NT2/D1 (cell line): ENCODE measurements around the gene MRPL58.
"Not testable (repeated sequence)": the region's sequence is repeated elsewhere in the genome, so short reads cannot be mapped to it uniquely, and the experiment has no call there.

Experiments
- DNase-seq: peaks from one replicate; pipeline ENCODE4 v3.0.0-alpha.2; 2011; ENCODE audit warnings: low read depth, low spot score
- H3K27me3 ChIP-seq: 2 replicates; pipeline ENCODE4 v1.6.0; 2011; ENCODE audit warnings: mild to moderate bottlenecking; ENCODE audit not compliant: insufficient read length, insufficient read depth
- H3K36me3 ChIP-seq: 2 replicates; pipeline ENCODE4 v1.6.1; 2011; ENCODE audit warnings: mild to moderate bottlenecking, low read length, mixed read lengths; ENCODE audit not compliant: insufficient read depth, insufficient read length
- H3K4me1 ChIP-seq: 2 replicates; pipeline ENCODE4 v1.5.1; 2011; ENCODE audit not compliant: insufficient read depth, insufficient read length
- H3K4me3 ChIP-seq: 2 replicates; pipeline ENCODE4 v1.5.1; 2011; ENCODE audit warnings: low read depth; ENCODE audit not compliant: insufficient read length
- H3K9ac ChIP-seq: 2 replicates; pipeline ENCODE4 v1.6.0; 2011; ENCODE audit warnings: low read depth; ENCODE audit not compliant: insufficient read length
- H3K9me3 ChIP-seq: 2 replicates; pipeline ENCODE4 v1.5.1; 2011; ENCODE audit warnings: mild to moderate bottlenecking, low read length; ENCODE audit not compliant: insufficient read depth
- SUZ12 ChIP-seq: IDR thresholded peaks from 2 replicates; pipeline ENCODE4 v1.6.1; 2011; ENCODE audit not compliant: insufficient read length, insufficient read depth; ENCODE audit errors: extremely low read depth
- YY1 ChIP-seq: IDR thresholded peaks from 2 replicates; pipeline ENCODE4 v1.6.1; 2011; ENCODE audit not compliant: insufficient read length, insufficient read depth
- ZNF274 ChIP-seq: IDR thresholded peaks from 2 replicates; pipeline ENCODE4 v1.6.1; 2011; ENCODE audit warnings: mild to moderate bottlenecking, low read depth, low read length

MRPL58 gene

DNA sequence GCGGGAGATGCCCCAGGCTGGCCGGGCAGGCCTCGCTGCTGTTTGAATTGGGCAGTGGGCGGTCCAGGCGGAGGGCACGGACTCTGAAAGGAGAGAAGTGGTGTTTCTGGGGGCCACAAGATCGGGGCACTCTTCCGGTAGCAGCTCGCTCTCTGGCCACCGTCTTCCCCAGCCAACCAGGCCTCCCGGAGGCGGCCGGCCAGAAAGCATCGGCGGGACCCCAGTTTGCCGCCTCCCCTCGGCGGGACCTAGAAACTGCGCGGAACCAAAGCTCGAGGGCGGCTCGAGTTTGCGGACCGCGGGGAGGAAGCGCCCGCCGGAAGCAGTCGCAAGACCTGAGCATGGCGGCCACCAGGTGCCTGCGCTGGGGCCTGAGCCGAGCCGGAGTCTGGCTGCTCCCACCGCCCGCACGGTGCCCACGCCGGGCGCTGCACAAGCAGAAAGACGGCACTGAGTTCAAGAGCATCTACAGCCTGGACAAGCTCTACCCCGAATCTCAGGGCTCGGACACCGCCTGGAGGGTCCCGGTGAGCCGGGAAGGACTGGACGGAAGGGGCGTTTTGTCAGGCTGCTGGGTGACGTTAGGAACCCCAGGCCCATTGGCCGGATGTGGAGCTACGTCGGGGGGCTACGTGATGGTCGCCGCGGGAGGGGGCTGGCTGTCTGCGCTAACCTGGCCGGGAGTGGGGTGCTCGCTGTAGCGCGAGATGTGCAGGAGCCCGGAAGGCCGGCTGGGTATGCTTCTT lies at the start of gene MRPL58:
TSS of gene MRPL58 (plus strand) at position 325 of the 746 bp plus-strand sequence. CDS start at position 342, 17 bp downstream.
- Histone ChIP-seq H3K27me3 (no peaks in the 10 kb centered on the region), H3K9ac (peak within 1 kb of the TSS; percentile 96), H3K4me1 (no peaks in the 10 kb centered on the region), H3K36me3 (peaks cover 19% of the 10 kb centered on the region), H3K9me3 (no peaks in the 10 kb centered on the region), H3K4me3 (peak within 1 kb of the TSS; percentile 90)
- peak; percentile 81 for DNase-seq
- TF ChIP-seq ZNF274, result no peak
- no peak for TF ChIP-seq SUZ12
- TF ChIP-seq YY1, result peak; percentile 80

DNA sequence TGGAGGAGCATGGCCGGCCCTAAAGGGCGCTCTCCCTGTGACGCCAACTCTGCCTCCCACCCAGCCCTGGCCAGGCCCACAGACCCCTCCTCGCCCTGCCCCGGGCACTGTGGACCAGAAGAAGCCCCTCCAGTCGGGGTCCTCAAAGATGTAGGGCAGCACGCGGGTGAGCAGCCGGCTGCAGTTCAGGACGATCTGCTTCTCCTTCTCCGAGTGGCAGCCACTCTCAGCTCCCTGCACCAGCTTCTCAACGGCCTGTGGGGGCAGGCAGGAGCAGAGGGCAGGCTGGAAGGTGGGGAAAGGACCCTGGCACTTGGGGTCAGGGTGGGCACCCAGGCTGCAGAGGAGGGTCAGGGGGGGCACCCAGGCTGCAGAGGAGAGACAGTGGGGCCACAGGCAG lies 48.8 kb upstream of the MRPL58 start:
- no peak for TF ChIP-seq YY1
- TF ChIP-seq ZNF274, result no peak
- TF ChIP-seq SUZ12, result no peak
- DNase-seq, result no peak
- Histone ChIP-seq H3K4me1 (peaks cover 6% of the 10 kb centered on the region), H3K9ac (peak overlapping the region; percentile 44), H3K36me3 (no peaks in the 10 kb centered on the region), H3K27me3 (peaks cover 19% of the 10 kb centered on the region), H3K4me3 (no peak overlapping the region), H3K9me3 (no peaks in the 10 kb centered on the region)

DNA sequence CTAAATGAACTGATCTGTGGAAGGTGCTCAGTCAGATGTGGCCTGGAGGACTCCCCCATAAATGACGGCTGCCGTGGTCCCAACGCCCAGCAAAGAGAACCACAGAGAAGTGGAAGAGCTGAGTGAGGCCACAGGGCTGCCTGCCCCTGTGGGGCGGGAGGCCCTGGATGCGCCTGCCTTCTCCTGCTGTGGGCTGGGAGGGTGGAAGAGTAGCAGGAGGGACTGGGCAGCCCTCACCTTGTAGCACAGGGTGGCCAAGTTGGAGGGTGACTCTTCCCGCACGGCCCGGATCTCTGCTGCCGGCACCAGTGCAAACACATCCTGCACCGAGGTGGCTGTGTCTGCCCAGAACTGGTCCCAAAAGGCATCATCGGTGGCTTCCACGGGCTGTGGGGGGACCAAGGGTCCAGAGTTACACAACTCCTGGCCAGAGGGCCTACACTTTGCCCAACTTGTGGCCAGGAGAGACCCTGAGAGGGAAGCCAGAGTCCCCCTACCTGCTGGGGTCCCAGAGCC lies 48.2 kb upstream of the MRPL58 start:
- peaks cover 13% of the 10 kb centered on the region for H3K27me3 ChIP-seq
- DNase-seq, result no peak
- no peaks in the 10 kb centered on the region for H3K9me3 ChIP-seq
- no peak overlapping the region for H3K9ac ChIP-seq
- H3K36me3 ChIP-seq, result no peaks in the 10 kb centered on the region
- H3K4me3 ChIP-seq, result no peak overlapping the region
- H3K4me1 ChIP-seq, result peaks cover 6% of the 10 kb centered on the region
- TF ChIP-seq ZNF274, result no peak
- no peak for TF ChIP-seq SUZ12
- no peak for TF ChIP-seq YY1

DNA sequence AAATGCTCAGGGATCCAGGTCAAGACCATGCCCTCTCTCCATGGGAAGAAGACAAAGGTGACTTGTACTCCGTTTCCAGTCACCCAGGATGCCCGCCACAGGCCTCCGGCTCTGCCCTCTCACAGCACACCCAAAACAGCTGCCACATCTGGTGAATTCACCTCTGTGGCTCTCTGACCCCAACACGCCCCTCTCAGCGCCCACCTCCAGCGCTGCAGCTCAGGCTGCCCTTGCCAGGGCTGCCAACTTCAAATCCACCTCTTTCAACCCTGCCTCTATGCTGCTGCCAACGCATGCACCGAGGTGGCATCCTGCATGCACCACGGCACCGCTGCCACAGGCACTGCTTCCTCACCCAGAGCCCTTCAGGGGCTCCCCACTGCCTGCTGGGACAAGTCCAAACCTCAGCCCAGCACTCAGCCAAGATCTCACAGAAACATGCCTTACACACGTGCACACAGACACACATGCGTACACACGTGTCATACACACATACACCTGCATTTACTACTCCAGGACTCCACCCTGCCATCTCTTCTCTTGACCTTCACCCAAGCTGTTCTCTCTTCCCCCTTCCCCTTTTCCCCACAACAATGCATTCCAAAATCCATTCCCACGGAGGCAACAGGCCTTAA lies 47.4 kb upstream of the MRPL58 start:
- H3K36me3 ChIP-seq, result no peaks in the 10 kb centered on the region
- H3K9me3 ChIP-seq, result no peaks in the 10 kb centered on the region
- no peak overlapping the region for H3K4me3 ChIP-seq
- no peak overlapping the region for H3K9ac ChIP-seq
- no peak for DNase-seq
- peaks cover 7% of the 10 kb centered on the region for H3K27me3 ChIP-seq
- H3K4me1 ChIP-seq, result peaks cover 6% of the 10 kb centered on the region
- TF ChIP-seq ZNF274 (no peak), SUZ12 (no peak), YY1 (no peak)

DNA sequence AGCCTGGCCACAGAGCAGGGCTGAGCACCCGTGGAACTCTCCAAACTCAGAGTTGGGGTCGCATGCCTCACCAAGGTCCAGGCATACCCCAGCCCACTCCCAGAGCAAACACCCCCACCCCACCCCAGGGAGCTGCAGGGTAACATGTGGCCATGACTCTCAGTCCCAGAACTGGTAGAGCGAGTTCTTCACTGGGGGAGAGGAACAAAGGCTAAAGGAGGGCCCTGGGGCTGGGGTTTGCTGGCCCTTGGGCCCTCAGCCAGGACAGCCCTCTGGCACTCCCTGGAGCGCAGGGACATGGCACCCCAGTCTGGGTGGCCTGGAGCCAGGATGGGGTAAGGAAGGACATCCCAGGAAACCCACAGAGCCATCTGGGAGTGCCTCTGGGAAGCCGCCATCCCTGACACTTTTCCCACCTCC lies 44.1 kb upstream of the MRPL58 start:
- H3K9ac ChIP-seq, result no peak overlapping the region
- no peaks in the 10 kb centered on the region for H3K9me3 ChIP-seq
- DNase-seq, result no peak
- H3K36me3 ChIP-seq, result no peaks in the 10 kb centered on the region
- TF ChIP-seq YY1, result no peak
- H3K4me1 ChIP-seq, result peaks cover 7% of the 10 kb centered on the region
- H3K27me3 ChIP-seq, result peaks cover 33% of the 10 kb centered on the region
- no peak overlapping the region for H3K4me3 ChIP-seq

DNA sequence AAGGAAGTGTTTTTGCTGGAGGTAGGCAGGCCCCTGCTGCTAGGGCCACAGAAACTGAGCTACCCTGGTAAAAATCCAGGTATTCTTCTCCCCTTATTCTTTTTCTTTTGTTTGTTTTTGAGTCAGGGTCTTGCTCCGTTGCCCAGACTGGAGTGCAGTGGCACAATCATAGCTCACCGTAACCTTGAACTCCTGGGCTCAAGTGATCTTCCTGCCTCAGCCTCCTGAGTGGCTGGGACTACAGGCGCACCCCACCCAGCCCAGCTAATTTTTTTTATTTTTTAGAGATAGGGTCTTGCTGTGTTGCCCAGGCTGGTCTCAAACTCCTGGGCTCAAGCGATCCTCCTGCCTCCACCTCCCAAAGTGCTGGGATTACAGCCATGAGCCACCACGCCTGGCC lies 43.0 kb upstream of the MRPL58 start:
- H3K9ac ChIP-seq, H3K36me3 ChIP-seq, H3K4me3 ChIP-seq, DNase-seq, H3K4me1 ChIP-seq, H3K9me3 ChIP-seq: not testable (repeated sequence)
- H3K27me3 ChIP-seq, result peaks cover 44% of the 10 kb centered on the region

- H3K9me3 ChIP-seq, result no peaks in the 10 kb centered on the region
- peaks cover 53% of the 10 kb centered on the region for H3K27me3 ChIP-seq
- no peaks in the 10 kb centered on the region for H3K36me3 ChIP-seq
- no peak for DNase-seq
- H3K4me1 ChIP-seq, result peaks cover 7% of the 10 kb centered on the region
- no peak overlapping the region for H3K9ac ChIP-seq
- TF ChIP-seq YY1 (no peak), ZNF274 (no peak), SUZ12 (no peak)
- no peak overlapping the region for H3K4me3 ChIP-seq
Measured at GRCh38 chr17:74970395-74970794, 42.1 kb upstream of the MRPL58 start.
